HuH-7 (cell line): ENCODE measurements around the gene SNCB.

ENCODE experiments used
- DNase-seq: peaks from one replicate; pipeline ENCODE4 v3.0.0; 2011; ENCODE audit warnings: low spot score

The SNCB gene

DNA sequence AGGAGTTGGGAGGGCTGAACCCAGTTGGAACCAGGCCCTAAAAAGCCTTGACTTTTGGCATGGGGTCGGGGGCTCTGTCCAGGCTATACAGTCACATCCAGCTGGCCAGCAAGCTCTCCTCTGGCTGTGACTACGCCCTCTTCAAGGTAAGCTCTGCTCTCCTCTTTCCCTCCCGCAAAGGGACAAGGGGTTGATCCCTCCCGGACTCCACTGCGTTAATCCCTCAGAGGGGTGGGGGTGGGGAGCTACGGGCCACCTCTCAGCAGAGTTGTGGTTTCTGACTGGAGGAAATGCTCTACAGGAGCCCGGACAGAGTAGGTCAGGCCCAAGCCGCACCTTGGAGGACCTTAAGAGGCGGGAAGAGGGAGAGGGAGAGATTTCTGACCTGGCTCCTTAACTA is 14.0 kb upstream of the SNCB start:
- DNase-seq: no peak

DNA sequence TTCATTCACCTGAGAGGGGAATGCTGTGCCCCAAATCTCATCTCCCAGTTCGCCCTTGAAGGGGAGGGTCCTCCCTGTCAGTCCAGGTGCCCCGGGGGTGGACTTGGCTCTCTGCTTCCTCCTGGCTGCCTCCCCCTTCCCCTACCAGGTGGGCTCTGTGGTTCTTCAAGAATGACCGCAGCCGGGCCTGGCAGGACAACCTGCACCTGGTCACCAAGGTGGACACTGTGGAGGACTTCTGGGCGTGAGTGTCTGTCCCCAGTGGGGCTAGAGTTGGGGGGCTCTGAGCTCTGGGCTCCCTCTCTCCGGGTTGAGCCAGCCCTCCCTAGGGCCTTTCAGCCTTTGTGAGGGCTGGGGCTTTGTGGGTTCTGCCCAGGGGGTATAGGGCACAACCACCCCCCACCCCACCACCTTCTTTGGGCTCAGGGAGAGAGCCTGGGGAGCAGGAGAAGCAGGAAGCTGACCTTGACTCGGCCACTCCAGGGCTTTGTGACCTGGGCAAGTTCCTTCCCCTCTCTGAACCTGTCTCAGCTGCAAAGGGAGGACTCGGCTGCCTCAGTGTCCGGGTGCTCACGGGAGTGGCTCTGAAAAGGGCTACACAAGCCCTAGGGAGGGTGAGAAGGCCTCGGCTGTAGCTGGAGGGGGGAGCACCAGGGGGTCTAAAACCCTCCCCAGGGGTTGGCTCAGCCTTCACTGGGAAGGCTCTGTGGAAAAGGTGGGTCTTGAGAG is 13.3 kb upstream of the SNCB start:
- DNase-seq: no peak

DNA sequence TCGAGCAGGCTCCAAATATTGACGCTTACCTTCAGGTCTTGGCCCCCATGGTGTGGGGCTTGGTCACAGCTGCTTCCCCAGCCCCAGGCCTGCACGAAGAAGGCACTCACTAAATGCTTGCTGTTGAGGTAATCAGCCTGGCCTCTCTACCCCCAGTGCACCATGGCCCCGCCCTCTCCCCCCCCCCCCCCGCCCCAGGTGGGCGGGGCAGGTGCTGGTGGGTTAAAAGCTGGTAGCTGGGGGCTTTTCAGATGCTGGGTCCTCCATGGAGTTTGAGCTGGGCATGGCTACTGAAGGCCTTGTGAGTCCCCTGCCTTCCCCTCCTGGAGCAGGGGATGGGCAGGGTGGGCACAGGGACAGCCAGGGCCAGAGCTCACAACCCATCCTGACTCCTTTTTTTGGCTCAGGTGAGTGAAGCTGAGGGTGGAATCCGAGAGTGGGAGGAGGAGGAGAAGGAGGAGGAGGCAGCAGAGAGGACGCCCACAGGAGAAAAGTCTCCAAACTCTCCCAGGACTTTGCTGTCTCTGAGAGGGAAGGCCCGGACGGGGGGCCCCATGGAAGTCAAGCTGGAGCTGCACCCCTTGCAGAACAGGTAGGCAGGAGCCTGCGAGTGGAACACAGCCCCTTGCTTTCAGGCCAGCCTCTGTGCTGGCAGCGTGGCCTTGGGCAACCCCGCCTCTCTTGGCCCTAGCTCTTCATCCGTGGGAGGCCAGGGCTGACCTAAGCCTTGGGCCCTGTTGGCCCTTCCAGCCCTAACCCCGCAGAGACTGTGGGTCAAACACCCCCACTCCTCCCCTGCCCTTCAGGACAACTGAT is 12.5 kb upstream of the SNCB start:
- no peak for DNase-seq

DNA sequence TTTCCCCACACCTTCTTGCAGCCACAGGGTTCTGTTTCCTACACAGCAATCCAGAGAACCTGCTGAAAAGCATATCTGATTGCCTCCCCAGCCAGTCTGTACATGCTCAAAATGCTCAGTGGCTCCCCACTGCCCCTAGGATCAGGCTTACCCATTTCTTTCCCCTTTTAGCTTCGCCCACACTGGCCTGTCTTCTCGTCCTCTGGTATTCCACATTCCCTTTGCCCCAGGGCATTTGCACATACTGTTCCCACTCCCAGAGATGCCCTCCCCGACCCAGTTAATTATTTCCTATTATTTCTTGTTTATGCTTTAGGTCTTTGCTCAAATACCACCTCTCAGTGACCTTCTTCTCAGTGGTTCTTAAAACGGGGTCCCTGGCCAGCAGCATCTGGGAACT is 10.3 kb upstream of the SNCB start:
- DNase-seq: no peak

DNA sequence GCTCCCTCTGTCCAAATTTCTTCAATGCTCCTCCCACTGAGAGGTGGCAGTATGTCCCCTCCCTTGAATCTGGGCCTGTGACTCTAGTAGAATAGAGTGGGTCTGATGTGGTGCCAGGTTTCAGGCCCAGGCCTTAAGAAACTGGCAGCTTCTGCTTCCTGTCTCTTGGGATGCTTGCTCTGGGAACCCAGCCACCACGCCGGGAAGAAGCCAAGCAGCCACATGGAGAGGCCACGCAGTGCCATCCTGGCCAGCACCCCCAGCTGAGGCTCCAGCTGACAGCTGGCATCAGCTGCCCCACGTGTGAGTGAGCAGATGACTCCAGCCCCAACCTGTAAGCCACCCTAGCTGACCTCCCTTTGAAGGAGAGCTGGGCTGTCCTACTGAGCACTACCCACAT is 9.6 kb upstream of the SNCB start:
- DNase-seq: no peak

DNA sequence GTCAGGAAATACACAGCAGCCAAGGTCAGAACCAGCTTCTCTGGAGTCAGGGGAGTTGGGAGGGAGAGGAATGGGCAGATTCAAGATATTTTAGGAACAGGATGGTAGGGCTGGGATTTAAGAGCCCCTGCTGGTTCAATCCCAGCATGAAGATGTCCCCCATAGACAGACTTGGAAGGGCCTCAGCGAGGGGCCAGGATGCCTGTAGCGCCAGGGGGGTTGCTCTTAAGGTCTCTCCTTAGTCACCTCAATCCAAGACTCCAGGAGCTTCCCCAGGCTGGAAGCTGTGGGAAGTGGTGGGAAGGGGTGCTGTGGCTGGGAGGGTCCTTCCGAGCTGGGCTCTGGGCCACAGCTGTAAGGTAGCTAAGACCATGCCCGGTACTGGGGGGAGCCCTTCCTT is 8.9 kb upstream of the SNCB start:
- no peak for DNase-seq

DNA sequence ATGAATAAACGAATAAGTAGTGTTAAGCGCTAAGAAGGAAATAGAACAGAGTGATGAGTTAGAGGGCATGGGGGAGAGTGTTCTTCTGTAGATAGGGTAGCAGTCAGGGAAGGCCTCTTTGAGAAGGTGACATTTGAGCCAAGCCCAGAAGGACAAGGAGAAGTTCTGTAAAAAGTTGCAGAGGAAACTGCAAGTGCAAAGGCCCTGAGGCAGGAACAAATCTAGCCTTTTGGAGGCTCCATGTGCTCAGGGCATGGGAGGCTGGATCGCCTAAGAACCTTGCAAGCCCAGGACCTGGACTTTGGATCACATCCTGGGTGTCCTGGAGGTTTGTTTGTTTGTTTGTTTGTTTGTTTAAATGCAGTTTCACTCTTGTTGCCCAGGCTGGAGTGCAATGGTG is 8.1 kb upstream of the SNCB start:
- no peak for DNase-seq

DNA sequence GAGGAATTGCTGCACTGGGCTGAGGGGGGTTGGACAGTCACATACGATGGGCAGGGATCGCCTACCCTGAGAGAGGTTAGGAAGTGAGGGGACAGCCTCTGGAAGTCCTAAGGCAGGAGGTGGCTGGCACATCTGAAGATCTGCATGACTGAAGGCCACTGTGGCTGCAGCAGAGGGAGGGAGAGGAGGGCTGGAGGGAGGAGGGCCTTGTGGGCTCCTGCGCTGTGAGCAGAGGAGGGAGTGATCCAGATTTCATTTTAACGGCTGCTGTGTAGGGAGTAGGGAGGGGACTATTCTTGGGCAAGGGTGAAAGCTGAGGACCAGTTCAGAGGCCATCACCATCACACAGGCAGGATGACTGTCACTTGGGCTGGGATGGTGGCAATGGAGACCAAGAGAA is 7.2 kb upstream of the SNCB start:
- DNase-seq: no peak

DNA sequence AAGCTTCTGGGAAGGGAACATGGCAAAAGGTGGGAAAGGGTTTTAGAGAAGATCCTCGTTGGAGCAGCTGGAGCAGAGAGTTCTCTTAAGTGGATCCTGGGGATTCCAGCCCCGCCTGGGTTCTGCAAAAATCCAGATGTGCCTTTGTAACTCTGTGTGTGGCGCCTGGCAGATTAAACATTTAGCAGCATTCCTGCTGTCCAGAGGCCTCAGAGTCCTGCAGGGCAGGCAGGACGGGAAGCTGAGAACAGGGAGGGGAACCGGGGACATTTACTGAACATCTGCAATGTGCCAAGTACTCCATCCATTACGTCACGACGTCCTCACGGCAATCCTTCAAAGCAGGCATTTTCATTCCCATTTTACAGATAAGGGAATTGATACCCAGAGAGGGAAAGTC is 6.1 kb upstream of the SNCB start:
- no peak for DNase-seq

DNA sequence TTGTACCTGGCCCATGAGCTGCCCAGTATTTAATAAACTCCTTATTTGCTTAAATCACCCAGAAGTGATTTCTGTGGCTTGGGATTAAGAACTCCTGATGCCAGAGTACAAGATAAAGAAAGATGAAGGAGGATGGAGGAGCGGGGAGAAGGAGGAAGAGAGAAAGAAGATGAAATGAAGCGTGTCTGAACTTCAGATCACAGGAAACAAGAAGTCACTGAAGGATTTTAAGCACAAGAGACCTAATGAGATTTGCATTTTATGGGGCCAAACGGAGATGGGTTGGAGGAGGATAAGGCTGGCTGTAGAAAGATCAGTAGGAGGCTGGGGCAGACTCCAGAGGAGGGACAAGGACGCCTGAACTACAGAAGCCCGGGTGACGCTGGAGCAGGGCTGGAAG is 3.3 kb upstream of the SNCB start:
- no peak for DNase-seq

DNA sequence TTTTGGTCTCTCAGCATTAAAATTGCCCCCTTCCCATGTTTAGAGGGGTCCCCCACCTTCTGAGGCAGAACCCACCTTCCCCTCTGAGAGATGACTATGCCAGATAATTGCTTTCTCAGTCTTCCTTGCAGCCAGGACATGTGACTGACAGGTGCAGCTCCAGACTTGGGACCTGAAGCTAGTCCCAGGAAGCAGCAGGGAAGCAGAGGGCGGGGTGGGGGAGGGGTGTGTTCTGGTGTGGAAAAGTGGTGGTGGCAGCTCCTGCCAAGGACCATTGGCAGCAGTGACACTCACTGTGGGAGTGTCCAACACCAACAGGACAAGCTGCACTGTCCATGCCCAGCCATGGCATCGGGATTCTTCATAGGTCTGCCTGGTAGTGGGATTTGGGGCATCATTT is 2.4 kb upstream of the SNCB start:
- DNase-seq: no peak

DNA sequence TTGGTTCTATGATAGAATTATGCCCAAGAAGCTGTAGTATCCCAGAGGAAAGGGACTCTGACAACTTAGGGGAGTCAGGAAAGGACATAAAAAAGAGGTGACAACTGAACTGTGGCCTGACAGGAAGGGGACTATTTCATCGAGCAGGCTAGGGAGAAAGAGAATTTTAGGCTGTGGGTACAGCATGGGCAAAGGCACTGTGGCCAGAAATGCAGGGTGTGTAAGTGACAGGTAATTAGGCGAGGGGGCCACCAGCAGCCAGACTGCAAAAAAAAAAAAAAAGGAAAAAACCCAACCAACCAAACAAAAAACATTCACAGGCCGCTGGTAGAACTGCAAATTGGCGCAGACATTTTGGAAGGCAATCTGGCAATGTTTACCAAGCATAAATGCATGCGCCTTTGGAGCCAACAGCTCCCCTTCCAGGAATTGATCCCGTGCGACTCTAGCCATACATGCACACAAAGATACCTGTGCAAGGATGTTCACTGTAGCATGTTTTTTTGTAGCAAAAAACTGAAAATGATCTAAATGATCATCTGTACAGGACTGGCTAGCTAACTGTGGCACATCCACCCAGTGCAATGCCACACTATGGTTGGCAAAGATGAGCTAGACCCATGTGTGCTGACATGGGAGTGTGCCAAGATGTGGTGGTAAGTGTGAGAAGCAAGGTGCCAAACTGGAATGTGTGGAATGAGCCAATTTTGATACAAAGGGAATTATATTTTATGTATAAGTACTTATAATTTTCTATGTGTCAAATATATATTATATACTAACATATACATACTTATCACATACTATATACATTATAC is 1.3 kb upstream of the SNCB start:
- no peak for DNase-seq

DNA sequence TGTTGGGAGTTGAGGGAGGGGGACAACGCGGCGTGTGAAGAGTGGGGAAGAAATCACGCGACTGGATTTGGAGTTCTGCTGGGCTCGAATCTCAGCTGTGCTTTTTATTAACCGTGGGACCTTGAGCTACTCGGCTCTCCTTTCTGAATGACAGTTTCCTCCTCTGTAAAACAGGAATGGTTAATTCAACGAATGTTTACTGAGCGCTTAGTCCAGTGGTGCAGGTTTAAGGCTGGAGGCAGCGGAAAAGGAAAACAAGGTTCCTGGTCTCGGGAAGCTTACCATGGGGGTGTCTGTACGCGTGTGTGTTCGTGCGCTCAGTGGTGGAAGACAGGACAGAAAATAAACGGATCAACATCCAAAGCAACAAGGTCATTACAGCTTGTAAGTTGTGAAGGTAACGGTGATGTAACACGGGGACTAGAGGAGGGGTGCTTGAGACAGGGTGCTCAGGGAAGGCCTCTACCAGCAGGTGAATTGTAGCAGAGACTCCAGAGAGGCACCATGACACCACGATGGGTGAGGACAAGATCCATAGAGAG is 418 bp upstream of the SNCB start:
- DNase-seq: no peak

DNA sequence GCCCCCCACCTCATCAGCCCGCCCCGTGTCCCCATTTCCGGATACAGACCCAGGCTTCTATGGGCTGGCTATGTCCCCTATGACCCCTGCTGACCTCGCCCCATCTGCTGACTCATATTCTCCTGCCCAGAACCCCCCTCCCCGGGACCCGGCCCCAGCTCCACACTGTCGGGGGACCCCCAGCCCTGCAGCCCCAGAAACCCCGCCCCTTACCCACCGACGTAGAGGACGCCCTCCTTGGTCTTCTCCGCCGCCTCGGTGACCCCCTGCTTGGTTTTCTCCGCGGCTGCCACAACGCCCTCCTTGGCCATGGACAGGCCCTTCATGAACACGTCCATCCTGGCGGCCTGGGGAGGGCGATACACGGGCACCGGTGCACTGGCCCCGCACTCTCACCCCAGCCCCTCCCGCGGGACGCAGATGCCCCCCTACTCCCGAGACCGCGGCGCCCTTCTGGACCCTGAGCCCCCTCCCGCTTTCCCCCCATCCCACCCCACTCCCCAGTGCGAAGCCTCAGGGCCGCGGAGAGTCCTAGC is 949 bp downstream of the SNCB start:
- DNase-seq: no peak

DNA sequence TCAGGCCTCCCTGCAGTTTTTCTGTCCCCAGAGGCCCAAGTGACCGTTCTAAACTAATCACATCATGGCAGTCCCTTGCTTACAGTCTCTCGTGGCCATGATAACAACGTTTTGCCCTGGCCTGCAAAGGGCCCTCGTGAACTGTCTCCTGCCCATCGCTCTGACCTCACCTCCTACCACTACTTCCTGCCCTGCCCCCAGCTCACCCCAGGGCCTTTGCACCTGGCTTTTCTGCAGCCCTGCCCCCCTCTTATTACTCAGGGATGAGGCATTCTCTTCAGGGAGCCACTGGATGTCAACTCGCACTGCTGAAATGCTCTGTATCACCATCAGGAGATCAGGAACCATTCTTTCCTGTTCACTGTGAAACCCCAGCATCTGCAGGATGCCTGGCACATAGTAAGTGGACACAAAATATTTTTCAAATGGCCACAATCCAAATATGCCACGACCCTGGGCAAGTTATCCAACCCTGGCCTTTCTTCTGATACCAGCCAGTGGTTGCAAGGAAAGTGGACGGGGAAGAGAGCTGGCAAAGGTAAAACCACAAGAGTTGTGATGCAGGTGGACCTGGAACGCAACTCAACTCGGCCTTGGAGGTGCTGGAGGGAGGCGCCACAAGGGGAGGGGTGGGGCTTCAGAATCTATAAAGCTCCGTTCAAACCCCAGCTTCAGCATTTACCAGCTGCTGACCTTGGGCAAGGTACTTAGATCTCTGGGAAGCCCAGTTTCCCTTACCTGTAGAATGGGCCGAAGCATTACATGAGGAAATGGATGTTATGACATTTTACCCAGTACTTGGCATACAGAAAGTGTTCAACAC is 1.7 kb downstream of the SNCB start:
- DNase-seq: no peak

DNA sequence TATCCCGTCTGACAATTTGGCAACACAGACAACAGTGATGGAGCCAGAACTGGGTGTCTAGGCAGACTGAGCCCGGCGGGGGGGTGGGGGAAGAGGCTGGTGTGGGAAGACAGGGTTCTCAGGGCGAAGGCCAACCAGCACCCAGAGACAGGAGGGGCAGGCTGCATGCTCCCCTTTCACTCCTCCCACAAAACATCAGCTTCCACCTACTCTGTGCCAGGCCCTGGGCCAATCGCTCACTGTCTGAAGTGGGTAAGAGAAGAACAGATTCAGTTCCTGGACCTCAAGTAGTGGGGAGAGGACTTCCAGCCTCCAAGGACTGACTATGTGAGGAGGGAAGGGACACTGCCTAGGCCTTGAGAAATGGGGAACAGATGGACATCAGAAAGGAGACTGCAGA is 2.8 kb downstream of the SNCB start:
- DNase-seq: no peak

DNA sequence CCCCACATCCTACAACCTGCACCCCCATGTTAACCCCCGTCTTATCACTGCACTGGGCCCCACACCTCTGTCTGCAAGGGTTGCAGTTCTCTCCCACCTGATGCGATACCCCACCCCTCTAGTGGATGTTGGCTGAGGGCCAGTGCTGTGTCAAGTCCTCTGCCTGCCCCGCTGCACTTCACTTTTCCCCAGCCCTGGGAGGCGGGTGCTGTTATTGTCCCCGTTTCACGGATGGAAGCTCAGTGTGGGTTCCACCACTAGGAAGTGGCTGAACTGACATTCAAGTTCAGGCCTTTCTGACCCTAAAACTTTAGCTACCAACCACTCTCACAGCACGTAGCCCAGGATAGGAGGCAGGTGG is 3.5 kb downstream of the SNCB start:
- DNase-seq: no peak

DNA sequence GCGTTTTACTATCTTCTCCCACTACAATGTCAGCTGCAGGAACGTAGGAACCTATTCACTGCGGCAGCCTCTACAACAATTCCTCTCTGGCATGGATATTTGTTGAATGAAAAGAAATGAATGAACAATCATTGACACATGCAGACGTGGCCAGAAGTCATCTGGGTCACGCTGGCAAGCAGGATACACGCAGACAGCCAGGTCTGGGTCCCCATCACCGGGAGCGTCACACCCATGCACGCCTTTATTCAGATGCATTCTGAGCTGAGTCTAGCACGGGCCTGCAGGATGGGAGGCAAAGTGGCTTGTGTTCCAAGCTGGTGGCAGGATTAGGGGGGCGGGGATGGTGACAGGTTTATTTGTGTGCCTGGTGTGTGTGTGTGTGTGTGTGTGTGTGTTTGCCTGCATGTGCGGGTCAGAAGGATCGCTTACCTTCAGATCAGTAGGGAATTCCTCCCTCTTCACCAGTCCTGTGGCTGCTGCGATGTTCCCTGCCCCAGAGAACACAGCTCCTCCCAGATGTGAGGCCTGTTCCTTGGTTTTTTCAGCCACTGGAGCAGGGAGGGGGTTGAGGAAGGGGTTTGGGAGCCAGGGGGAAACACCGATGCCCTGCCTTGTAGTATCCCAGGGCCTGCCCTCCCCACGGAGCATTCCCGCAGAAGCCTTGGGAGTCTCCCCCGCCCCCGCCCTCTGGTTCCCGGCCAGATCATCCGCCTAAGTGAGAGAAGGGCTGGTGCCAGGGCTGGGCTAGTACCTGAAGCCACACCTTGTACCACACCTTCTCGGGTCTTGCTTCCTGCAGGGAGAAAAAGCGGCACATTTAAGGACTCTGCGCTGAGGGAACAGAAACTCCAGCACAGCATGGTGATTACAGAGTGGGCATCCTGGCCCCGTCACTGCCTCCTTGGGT is 4.1 kb downstream of the SNCB start:
- DNase-seq: no peak

DNA sequence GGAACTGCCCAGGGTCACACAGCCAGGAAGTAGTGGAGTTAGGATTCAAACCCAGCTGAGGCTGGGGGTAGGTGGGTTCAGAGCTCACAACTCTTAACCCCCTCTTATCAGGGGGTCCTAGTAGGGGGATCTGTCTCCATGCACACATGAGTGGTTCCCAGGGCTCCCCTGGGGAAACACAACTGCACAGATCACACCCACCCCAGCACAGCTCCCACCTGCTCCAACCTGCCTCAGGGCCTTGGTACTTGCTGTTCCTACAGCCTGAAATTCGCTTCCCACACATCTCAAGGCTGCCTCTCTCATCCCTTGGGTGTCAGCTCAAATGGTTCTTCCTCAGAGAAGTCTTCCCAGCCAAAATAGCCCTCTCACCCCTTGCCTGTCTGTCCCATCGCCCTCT is 4.8 kb downstream of the SNCB start:
- DNase-seq: no peak

DNA sequence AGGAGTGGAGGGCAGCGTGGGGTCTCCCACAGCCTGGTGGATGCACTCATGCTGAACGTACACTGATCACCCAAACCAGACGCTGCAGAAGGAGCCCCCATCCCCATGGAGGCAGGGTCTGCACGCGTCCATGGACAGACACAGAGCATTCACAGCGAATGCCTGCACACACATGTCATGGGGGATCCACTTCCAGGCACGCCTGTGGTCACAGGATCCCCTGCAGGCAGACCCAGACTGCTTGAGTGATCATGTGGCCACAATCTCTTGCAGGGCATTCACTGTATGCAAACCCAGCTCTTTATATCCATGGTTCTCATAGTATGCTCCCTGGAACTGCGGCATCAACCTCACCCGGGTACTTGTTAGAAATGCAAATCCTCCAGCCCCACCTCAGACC is 5.4 kb downstream of the SNCB start:
- no peak for DNase-seq

DNA sequence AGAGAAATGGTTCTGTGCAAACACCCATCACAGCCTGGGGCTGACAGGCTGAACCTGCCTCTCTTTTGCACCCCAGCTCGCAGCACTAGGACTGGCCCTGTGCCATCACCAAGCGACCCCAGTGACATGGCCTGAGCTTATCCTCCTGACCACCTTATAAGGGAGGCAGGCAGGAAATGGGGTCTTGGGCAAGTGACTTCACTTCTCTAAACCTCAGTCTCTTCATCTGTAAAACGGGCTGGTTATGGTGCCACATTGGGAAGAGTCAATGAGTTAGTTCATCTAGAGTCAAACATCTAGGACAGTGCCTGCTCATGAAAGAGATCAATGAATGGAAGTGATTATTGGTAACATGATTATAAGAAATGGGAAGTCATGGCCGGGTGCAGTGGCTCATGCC is 6.2 kb downstream of the SNCB start:
- DNase-seq: no peak
